Measurements from ENCODE around the gene RNF214.

RNF214 gene

GRCh38 chr11:117195761-117196160 is 36.7 kb upstream of the RNF214 start:
- Histone ChIP-seq H4K8ac (ENCODE audit: low read depth, low read length) (no peak overlapping the region), H3K79me2 (ENCODE audit: control insufficient read depth, insufficient read depth, low read length, poor library complexity) (peaks cover 24% of the 10 kb centered on the region), H3K27me3 (ENCODE audit: insufficient read depth, low read length) (no peaks in the 10 kb centered on the region), H3K79me1 (ENCODE audit: low read length) (peaks cover 26% of the 10 kb centered on the region), H4K12ac (ENCODE audit: low read depth, low read length) (no peak overlapping the region), H3K18ac (ENCODE audit: low read length) (no peak overlapping the region), H3K36me3 (ENCODE audit: control insufficient read depth in 1 of 2, insufficient read depth in 2 of 2, low read length in 2 of 2) (peaks cover 28 to 29% of the 10 kb centered on the region in 2 experiments), H3K4ac (ENCODE audit: low read depth, low read length) (no peak overlapping the region), H3K4me3 (ENCODE audit: low read depth, low read length) (no peak overlapping the region), H3K14ac (ENCODE audit: low read length) (no peak overlapping the region), H3K27ac (ENCODE audit: low read depth, low read length) (no peak overlapping the region), H2AFZ (ENCODE audit: insufficient read depth, low read length, poor library complexity) (no peak overlapping the region), H3K23ac (ENCODE audit: low read length) (no peak overlapping the region), H3K9ac (ENCODE audit: low read length) (no peak overlapping the region), H2AK5ac (ENCODE audit: low read length) (no peak overlapping the region), H2BK120ac (ENCODE audit: insufficient read depth, low read length, poor library complexity) (no peak overlapping the region), H3K4me2 (ENCODE audit: low read length) (no peak overlapping the region), H3K4me1 (ENCODE audit: control insufficient read depth in 1 of 2, insufficient read depth in 2 of 2, low read length in 2 of 2) (peaks cover 26 to 32% of the 10 kb centered on the region in 2 experiments), H3K9me3 (ENCODE audit: insufficient read depth, low read depth, low read length) (no peaks in the 10 kb centered on the region), H2BK12ac (ENCODE audit: low read length) (no peak overlapping the region), H4K91ac (ENCODE audit: low read depth, low read length) (no peak overlapping the region), H2BK5ac (ENCODE audit: low read depth, low read length, poor library complexity) (no peak overlapping the region)
- no CpG with 5 or more reads among the region's 19 CpGs for WGBS (ENCODE audit: extremely low coverage, insufficient coverage, insufficient read length)
- DNase-seq = no peak

GRCh38 chr11:117197006-117197405 is 35.5 kb upstream of the RNF214 start:
- H2AK5ac ChIP-seq (ENCODE audit: low read length) = no peak overlapping the region
- H3K4me2 ChIP-seq (ENCODE audit: low read length) = no peak overlapping the region
- H4K8ac ChIP-seq (ENCODE audit: low read depth, low read length) = no peak overlapping the region
- H3K4me1 ChIP-seq (ENCODE audit: control insufficient read depth in 1 of 2, insufficient read depth in 2 of 2, low read length in 2 of 2) = peaks cover 38 to 44% of the 10 kb centered on the region in 2 experiments
- peaks cover 34 to 36% of the 10 kb centered on the region in 2 experiments for H3K36me3 ChIP-seq (ENCODE audit: control insufficient read depth in 1 of 2, insufficient read depth in 2 of 2, low read length in 2 of 2)
- no peak overlapping the region for H3K9ac ChIP-seq (ENCODE audit: low read length)
- no peak overlapping the region for H2BK120ac ChIP-seq (ENCODE audit: insufficient read depth, low read length, poor library complexity)
- no peak overlapping the region for H2BK12ac ChIP-seq (ENCODE audit: low read length)
- H3K18ac ChIP-seq (ENCODE audit: low read length) = no peak overlapping the region
- no peaks in the 10 kb centered on the region for H3K27me3 ChIP-seq (ENCODE audit: insufficient read depth, low read length)
- no peak overlapping the region for H3K4ac ChIP-seq (ENCODE audit: low read depth, low read length)
- no CpG with 5 or more reads among the region's 7 CpGs for WGBS (ENCODE audit: extremely low coverage, insufficient coverage, insufficient read length)
- no peak overlapping the region for H3K23ac ChIP-seq (ENCODE audit: low read length)
- no peak overlapping the region for H4K91ac ChIP-seq (ENCODE audit: low read depth, low read length)
- H2AFZ ChIP-seq (ENCODE audit: insufficient read depth, low read length, poor library complexity) = no peak overlapping the region
- no peak overlapping the region for H4K12ac ChIP-seq (ENCODE audit: low read depth, low read length)
- H2BK5ac ChIP-seq (ENCODE audit: low read depth, low read length, poor library complexity) = no peak overlapping the region
- H3K9me3 ChIP-seq (ENCODE audit: insufficient read depth, low read depth, low read length) = no peaks in the 10 kb centered on the region
- peaks cover 37% of the 10 kb centered on the region for H3K79me2 ChIP-seq (ENCODE audit: control insufficient read depth, insufficient read depth, low read length, poor library complexity)
- DNase-seq = no peak
- peaks cover 26% of the 10 kb centered on the region for H3K79me1 ChIP-seq (ENCODE audit: low read length)
- H3K14ac ChIP-seq (ENCODE audit: low read length) = no peak overlapping the region
- no peak overlapping the region for H3K4me3 ChIP-seq (ENCODE audit: low read depth, low read length)
- no peak overlapping the region for H3K27ac ChIP-seq (ENCODE audit: low read depth, low read length)

- H2BK120ac ChIP-seq (ENCODE audit: insufficient read depth, low read length, poor library complexity) = peak overlapping the region; percentile 71
- no peak overlapping the region for H4K12ac ChIP-seq (ENCODE audit: low read depth, low read length)
- peaks cover 33 to 34% of the 10 kb centered on the region in 2 experiments for H3K36me3 ChIP-seq (ENCODE audit: control insufficient read depth in 1 of 2, insufficient read depth in 2 of 2, low read length in 2 of 2)
- no peaks in the 10 kb centered on the region for H3K27me3 ChIP-seq (ENCODE audit: insufficient read depth, low read length)
- peak overlapping the region; percentile 28 for H3K4ac ChIP-seq (ENCODE audit: low read depth, low read length)
- no peak overlapping the region for H3K23ac ChIP-seq (ENCODE audit: low read length)
- H3K14ac ChIP-seq (ENCODE audit: low read length) = peak overlapping the region; percentile 31
- no peak overlapping the region for H3K4me3 ChIP-seq (ENCODE audit: low read depth, low read length)
- DNase-seq = no peak
- H2AFZ ChIP-seq (ENCODE audit: insufficient read depth, low read length, poor library complexity) = peak overlapping the region; percentile 2
- peak overlapping the region; percentile 89 for H4K91ac ChIP-seq (ENCODE audit: low read depth, low read length)
- peak overlapping the region; percentile 88 for H3K27ac ChIP-seq (ENCODE audit: low read depth, low read length)
- peak overlapping the region; percentile 75 for H2BK12ac ChIP-seq (ENCODE audit: low read length)
- H3K79me1 ChIP-seq (ENCODE audit: low read length) = peaks cover 26% of the 10 kb centered on the region
- peak overlapping the region; percentile 24 for H3K18ac ChIP-seq (ENCODE audit: low read length)
- H2BK5ac ChIP-seq (ENCODE audit: low read depth, low read length, poor library complexity) = peak overlapping the region; percentile 60
- H3K9ac ChIP-seq (ENCODE audit: low read length) = no peak overlapping the region
- peak overlapping the region; percentile 54 for H2AK5ac ChIP-seq (ENCODE audit: low read length)
- H4K8ac ChIP-seq (ENCODE audit: low read depth, low read length) = peak overlapping the region; percentile 16
- no peaks in the 10 kb centered on the region for H3K9me3 ChIP-seq (ENCODE audit: insufficient read depth, low read depth, low read length)
- peaks cover 44 to 50% of the 10 kb centered on the region in 2 experiments for H3K4me1 ChIP-seq (ENCODE audit: control insufficient read depth in 1 of 2, insufficient read depth in 2 of 2, low read length in 2 of 2)
- peaks cover 40% of the 10 kb centered on the region for H3K79me2 ChIP-seq (ENCODE audit: control insufficient read depth, insufficient read depth, low read length, poor library complexity)
- H3K4me2 ChIP-seq (ENCODE audit: low read length) = peak overlapping the region; percentile 52
- no CpG with 5 or more reads among the region's 17 CpGs for WGBS (ENCODE audit: extremely low coverage, insufficient coverage, insufficient read length)
These were observed 34.7 kb upstream of the RNF214 start for GRCh38 chr11:117197516-117198456.

GRCh38 chr11:117198613-117199012 is 33.9 kb upstream of the RNF214 start:
- Histone ChIP-seq H4K91ac (ENCODE audit: low read depth, low read length) (peak overlapping the region; percentile 89), H3K18ac (ENCODE audit: low read length) (peak overlapping the region; percentile 24), H2AK5ac (ENCODE audit: low read length) (peak overlapping the region; percentile 40), H3K79me1 (ENCODE audit: low read length) (peaks cover 26% of the 10 kb centered on the region), H3K4me3 (ENCODE audit: low read depth, low read length) (no peak overlapping the region), H2BK5ac (ENCODE audit: low read depth, low read length, poor library complexity) (peak overlapping the region; percentile 60), H3K79me2 (ENCODE audit: control insufficient read depth, insufficient read depth, low read length, poor library complexity) (peaks cover 40% of the 10 kb centered on the region), H3K4me1 (ENCODE audit: control insufficient read depth in 1 of 2, insufficient read depth in 2 of 2, low read length in 2 of 2) (peaks cover 50 to 51% of the 10 kb centered on the region in 2 experiments), H3K4me2 (ENCODE audit: low read length) (peak overlapping the region; percentile 52), H3K4ac (ENCODE audit: low read depth, low read length) (peak overlapping the region; percentile 70), H3K23ac (ENCODE audit: low read length) (no peak overlapping the region), H3K9ac (ENCODE audit: low read length) (peak overlapping the region; percentile 62), H4K8ac (ENCODE audit: low read depth, low read length) (peak overlapping the region; percentile 16), H3K27ac (ENCODE audit: low read depth, low read length) (peak overlapping the region; percentile 88), H4K12ac (ENCODE audit: low read depth, low read length) (peak overlapping the region; percentile 7), H3K27me3 (ENCODE audit: insufficient read depth, low read length) (no peaks in the 10 kb centered on the region), H2AFZ (ENCODE audit: insufficient read depth, low read length, poor library complexity) (peak overlapping the region; percentile 2), H2BK120ac (ENCODE audit: insufficient read depth, low read length, poor library complexity) (peak overlapping the region; percentile 71), H3K14ac (ENCODE audit: low read length) (peak overlapping the region; percentile 31), H2BK12ac (ENCODE audit: low read length) (peak overlapping the region; percentile 47), H3K36me3 (ENCODE audit: control insufficient read depth in 1 of 2, insufficient read depth in 2 of 2, low read length in 2 of 2) (peaks cover 35 to 37% of the 10 kb centered on the region in 2 experiments), H3K9me3 (ENCODE audit: insufficient read depth, low read depth, low read length) (no peaks in the 10 kb centered on the region)
- WGBS (ENCODE audit: extremely low coverage, insufficient coverage, insufficient read length) = no CpG with 5 or more reads among the region's 4 CpGs
- no peak for DNase-seq
